Skin of body (tissue), 2 donors: ENCODE data around the gene RMC1. TPM values are rescaled to one million over a fixed set of nuclear protein-coding genes. Genes with fewer than 3 reads are reported as not detected.
"Not testable (repeated sequence)": the region's sequence is repeated elsewhere in the genome, so short reads cannot be mapped to it uniquely, and the experiment has no call there.

Source experiments
- DNase-seq: peaks from one replicate; lab custom pipeline; 2025; lab: John Stamatoyannopoulos, UW
- total RNA-seq: library from RNA; depleted of rRNA; stranded (reverse); fragments of >200 nt; gene quantifications from one replicate; pipeline ENCODE4 v1.2.3, GENCODE V29; 2014

The RMC1 gene
- total RNA-seq, 1 donor from 2014 or later, result 14.0 TPM

- no peak for DNase-seq
These were observed 56.9 kb downstream of the RMC1 start for GRCh38 chr18:23560186-23560585.

GRCh38 chr18:23563377-23564043 is 60.2 kb downstream of the RMC1 start:
- DNase-seq, result no peak

GRCh38 chr18:23565916-23566547 is 62.7 kb downstream of the RMC1 start:
- no peak for DNase-seq

DNA sequence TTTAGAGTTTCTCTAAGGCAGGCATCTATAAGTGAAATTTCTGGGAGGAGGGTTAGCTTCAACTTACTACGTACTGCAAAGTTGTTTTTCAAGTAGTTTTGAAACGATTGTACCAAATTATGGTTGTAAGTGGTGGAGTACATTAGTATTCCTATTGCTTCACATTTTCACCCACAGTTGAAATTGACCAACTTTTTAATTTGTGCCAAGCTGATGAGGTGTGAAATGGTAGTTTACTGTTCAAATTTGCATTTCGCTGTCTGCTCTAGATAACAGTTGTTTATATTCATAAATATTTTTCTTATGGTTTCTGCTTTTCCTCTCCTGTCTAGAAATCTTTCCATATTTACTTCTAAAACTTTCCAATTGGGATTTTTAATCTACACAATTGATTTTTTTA is 64.4 kb downstream of the RMC1 start:
- DNase-seq, result no peak

- no peak for DNase-seq
These were observed 65.2 kb downstream of the RMC1 start for GRCh38 chr18:23568281-23569138.

- DNase-seq, result no peak
These were observed 66.2 kb downstream of the RMC1 start for GRCh38 chr18:23569299-23570063.

DNA sequence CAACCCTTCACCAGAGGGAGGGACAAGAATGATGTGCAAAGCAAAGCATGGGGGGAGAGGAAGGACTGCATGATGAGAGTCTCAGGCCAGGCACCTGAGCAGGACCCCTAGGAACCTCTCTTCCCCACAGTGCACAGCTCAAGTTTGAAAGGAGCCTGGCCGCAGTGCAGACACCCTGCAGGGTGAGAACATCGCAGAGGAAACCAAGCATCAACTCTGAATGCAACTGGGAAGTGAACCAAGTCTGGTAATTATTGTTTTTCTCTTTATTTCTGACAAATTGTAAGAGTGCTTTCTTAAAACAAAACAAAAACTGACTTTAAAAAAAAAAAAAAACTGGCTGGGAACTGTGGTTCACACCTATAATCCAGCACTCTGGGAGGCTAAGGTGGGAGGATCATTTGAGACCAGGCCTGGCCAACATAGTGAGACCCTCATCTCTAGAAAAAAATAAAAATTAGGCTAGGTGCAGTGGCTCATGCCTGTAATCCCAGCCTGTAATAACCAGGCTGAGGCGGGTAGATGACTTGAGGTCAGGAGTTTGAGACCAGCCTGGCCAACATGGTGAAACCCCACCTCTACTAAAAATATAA is 67.7 kb downstream of the RMC1 start:
- no peak for DNase-seq

- no peak for DNase-seq
These were observed 68.7 kb downstream of the RMC1 start for GRCh38 chr18:23572012-23572411.

DNA sequence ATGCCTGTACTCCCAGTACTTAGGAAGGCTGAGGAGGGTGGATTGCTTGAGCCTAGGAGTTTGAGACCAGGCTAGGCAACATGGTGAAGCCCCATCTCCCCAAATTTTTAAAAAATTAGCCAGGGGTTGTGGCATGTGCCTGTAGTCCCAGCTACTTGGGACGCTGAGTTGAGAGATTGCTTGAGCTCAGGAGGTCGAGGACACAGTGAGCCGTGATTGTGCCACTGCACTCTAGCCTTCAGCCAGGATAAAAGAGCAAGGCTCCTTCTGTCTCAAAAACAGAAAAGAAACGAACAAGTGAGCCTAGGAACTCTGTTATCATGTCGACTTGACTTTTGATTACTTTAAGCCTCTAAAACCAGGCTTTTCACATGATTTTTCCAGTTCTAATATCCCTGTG is 69.3 kb downstream of the RMC1 start:
- DNase-seq, result no peak

GRCh38 chr18:23573020-23573419 is 69.7 kb downstream of the RMC1 start:
- no peak for DNase-seq

GRCh38 chr18:23573626-23574431 is 70.5 kb downstream of the RMC1 start:
- DNase-seq, result no peak

GRCh38 chr18:23574611-23575308 is 71.4 kb downstream of the RMC1 start:
- DNase-seq, result no peak

DNA sequence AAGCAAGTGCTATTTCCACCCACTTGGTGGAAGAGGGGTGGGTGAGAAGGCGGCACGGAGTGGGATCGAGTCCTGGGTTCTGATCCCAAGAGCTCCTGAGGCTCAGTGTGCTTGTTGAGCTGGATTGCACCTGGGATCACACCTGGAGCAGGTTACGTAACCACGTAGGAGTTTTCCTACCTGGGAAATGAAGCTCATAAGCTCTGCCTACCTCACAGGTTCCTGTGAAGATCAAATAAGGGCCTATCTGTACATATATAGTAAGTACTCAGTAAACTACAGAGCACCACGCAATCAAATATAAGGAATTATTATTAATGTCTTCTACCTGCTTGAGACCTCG is 72.0 kb downstream of the RMC1 start:
- no peak for DNase-seq

DNA sequence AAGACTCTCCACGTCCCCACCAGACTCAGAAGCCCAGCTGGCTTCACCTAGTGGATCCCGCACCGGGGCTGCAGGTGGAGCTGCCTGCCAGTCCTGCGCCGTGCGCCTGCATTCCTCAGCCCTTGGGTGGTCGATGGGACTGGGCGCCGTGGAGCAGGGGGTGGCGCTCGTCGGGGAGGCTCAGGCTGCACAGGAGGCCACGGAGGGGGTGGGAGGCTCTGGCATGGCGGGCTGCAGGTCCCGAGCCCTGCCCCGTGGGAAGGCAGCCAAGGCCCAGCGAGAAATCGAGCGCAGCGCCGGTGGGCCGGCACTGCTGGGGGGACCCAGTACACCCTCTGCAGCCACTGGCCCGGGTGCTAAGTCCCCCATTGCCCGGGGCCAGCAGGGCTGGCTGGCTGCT is 74.2 kb downstream of the RMC1 start:
- DNase-seq, result not testable (repeated sequence)

- DNase-seq, result no peak
These were observed 74.9 kb downstream of the RMC1 start for GRCh38 chr18:23578067-23578701.

- DNase-seq, result no peak
These were observed 75.8 kb downstream of the RMC1 start for GRCh38 chr18:23578891-23579653.

DNA sequence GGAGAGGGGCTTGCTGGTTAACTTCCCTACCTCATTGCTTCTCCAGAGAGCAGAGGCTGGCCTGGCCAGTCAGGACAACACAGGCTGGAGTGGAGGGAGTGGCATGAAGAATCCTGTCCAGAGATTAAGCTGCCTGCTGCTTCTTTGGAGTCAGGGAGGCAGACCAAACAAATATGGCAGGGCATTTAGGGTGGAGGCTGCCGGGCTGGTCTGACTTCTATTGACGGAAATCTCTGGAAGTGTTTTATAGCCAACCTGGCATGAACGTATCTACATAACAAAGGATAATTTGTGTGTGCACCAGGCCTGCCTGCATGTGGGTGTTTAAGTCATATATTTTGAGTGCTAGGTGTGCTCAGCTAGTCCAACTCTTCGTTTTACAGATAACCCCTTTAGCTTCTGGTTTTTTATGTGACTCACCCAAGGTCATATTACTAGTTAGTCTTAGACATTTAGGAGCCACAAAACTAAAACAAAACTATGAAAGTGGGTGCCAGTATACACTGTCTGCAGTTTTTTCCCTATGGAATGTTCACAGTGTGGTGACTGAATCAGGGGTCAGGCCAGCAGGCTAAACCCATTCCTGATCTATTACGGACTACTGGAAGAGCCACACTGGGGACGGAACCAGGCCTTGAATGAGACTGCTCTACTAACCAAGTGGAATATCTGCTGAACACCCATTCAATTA is 77.5 kb downstream of the RMC1 start:
- no peak for DNase-seq
